ENCODE data around the gene GATA2.

GATA2 gene

GRCh38 chr3:128501431-128501830 is 8.4 kb upstream of the GATA2 start:
- DNase-seq: no peak

- no peak for DNase-seq
These were observed 7.6 kb upstream of the GATA2 start for GRCh38 chr3:128500556-128500955.

- no peak for DNase-seq
These were observed 6.8 kb upstream of the GATA2 start for GRCh38 chr3:128499724-128500275.

DNA sequence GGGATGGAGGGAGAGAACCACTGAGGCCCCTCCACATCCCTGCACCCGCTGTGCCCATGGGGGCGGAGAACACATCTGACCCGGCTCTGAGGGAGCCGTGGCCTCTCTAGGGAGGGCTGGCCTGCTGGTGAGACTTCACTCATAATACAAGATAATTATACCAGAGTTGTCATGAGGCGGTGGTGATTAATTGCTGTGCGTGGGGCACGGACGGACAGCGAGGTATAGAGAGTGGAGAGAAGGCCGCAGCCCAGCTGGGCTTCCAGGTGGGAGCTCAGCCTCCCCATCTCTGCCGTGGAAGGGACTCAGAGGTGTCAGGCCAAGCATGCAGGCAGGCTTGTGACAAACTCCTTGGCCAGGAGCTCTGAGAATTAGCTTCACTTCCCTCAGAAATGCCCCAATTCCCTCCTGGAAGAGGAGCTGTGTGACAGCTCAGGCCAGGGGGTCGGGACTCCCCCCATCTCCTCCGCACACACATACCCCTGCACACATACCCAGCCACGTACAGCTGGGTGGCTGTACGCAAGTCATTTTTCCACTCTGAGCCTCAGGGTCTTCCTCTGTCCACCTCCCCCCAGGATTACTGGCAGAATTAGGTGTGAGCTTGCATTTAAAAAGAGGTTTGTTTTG is 6.0 kb upstream of the GATA2 start:
- no peak for DNase-seq

GRCh38 chr3:128498127-128498626 is 5.2 kb upstream of the GATA2 start:
- no peak for DNase-seq

GRCh38 chr3:128497305-128498126 is 4.5 kb upstream of the GATA2 start:
- DNase-seq: peak; percentile 63

GRCh38 chr3:128496602-128497304 is 3.8 kb upstream of the GATA2 start:
- no peak for DNase-seq

DNA sequence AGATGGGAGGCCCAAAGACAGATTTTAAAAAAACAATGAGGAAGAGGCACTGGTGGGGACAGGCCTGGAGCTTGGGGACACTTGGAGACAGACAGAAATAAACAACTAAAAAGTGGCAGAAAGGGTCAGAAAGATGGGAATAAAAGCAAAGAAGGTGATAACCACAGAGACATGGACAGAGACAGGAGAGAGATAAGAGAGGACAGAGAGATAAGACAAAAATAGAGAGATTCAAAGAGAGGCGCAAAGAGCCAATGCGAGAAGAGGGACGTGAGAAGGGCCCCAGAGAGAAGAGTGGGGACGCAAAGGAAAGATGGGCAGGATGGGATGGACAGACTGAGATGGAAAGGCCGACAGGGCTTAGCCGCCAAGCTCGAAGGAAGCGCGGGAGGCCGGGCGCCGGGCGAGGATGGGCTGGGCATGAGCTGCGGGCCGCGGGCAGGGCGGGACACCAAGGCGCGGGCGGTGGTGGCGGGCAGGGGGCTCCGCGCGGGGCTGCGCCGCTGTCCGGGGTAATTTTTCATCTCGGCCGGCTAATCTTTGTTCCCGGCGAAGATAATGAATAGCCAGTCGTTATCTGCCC is 3.1 kb upstream of the GATA2 start:
- no peak for DNase-seq

DNA sequence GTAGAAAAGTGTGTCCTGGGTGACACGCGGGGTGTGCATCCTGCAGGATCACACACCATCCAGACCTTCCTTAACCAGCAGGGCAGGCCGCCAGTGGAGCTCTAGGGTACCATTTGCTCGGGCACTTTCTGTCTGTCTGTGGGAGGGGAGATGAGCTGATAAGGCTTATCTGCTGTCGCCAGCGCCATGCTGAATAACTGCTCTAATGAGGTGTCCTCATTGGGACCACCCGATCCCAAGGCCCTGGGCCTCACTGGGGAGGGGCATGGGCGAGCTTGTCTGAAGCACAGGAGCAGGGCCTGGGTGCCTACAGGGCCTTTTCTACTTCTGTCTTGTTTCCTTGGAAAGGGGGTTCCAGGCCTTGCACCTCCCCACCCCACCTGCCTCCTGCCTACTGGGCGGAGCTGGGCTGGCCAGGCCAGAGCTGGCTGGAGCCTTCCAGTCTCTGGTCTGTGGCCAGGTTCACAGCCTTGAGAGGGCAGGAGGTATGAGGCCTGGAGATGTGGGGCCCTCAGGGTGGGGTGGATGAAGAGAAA is 2.5 kb upstream of the GATA2 start:
- no peak for DNase-seq

DNA sequence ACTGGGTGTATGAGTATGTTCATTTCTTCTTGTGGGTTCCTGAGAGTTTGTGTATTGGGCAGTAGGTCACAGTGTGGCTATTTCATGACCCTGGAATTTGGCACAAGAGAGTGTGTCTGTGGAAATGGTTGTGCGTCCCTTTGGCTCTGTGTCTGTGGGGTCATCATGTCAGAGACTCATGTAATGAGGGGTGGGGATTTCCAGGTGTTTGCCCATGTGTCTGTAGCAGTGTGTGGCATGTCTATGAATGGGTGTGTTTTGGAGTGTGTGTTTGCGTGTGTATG is 1.3 kb upstream of the GATA2 start:
- no peak for DNase-seq

DNA sequence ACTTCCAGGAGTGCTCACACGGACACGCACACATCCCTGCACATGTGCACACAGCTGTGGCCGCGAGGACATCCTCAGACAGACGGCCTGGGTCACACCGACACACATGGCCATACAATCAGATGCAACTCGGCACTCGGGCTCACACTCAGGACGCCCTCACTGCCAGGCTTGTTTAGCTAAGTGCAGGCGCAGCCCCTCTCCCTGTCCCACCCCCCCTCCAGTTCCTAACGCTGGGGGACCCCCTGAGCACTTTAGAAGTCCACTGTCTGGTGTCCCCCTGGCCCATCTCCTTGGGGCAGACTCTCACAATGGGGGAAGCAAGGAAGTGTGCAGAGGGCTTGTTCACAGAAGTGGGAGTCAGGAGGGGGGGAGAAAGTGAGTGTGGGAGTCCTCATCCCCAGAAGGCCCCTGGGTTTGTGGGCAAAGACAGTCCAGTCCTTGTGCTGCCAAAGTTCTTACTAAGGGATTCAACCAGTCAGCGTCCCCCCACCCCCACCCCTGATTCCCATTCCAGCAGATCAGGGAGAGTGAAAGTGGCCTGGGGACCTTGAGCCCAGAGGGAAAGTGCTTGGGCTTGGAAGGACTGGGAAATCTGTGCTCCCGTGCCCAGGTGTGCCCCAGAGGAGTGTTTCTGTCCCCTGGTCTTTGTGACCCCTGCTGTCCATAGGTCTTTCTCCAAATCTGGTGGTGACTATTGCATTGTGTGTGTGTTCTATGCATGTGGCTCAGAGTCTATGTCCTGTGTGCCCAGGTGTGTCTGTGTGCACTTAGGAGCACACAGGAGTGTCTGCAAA is 767 bp upstream of the GATA2 start:
- DNase-seq: no peak

GRCh38 chr3:128491941-128492670 is 895 bp downstream of the GATA2 start:
- DNase-seq: no peak

DNA sequence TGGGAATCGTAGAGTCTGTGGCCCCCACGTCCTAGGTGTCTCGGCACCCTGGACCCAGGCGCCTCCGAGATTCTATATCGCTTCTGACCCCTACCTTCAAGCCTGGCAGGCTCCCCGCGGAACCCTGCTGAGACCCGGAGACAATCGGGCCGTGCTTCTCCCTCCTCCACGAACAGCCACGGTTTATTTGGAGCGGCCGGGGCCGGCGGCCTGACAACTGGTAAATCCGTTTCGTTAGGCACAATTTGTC is 1.4 kb downstream of the GATA2 start:
- DNase-seq: no peak

DNA sequence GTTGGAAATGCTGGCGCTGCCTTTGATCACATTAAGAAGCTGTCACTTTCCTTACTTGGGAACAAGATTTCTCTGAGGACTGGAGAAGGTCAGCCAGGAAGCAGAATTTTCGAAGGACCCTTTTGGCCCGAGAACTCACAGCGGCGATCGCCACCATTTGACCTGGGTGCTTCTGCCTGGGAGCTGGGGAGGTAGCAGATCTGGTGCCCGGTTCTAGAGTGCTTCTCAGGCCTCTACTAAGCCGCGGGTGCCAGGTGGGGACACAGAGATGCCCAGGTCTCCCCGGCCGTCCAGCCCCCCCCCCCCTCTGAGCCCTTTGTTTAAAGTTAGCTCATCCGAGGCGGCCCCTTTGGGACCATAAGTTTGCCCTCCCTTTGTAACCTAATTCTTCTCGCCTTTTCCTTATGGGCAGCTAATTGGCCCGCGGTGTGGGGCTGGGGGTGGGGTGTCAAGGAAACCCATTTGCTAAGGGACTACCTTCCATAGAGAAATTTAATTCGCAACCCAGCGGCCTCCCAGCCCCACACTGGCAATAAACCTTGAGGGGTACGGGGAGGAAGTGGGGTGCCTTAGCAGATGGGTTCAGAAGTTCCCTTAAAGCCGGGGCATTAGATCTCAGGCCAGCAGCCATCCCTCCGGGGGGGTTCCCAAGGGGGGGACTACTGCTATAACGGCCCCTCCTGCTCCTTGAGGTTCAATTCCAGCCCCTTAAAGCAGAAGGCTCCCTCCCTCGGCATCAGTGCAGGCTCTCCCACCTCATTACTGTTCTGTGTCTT is 1.9 kb downstream of the GATA2 start:
- DNase-seq: no peak

DNA sequence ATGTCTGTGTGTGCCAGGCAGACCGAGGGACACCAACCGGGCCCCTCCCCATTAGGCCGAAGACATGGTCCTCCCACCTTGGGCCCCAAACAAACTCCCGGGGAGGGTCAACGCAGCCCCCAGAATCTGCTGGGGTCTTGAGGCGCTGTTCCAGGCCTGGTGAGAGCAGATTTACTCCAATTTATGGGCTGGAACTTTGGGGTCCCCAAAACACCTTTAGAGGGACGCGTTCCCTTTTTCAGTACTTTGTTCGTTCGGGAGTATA is 2.4 kb downstream of the GATA2 start:
- DNase-seq: no peak

GRCh38 chr3:128489927-128490649 is 2.9 kb downstream of the GATA2 start:
- DNase-seq: peak; percentile 23

GRCh38 chr3:128489674-128489926 is 3.4 kb downstream of the GATA2 start:
- DNase-seq: no peak

DNA sequence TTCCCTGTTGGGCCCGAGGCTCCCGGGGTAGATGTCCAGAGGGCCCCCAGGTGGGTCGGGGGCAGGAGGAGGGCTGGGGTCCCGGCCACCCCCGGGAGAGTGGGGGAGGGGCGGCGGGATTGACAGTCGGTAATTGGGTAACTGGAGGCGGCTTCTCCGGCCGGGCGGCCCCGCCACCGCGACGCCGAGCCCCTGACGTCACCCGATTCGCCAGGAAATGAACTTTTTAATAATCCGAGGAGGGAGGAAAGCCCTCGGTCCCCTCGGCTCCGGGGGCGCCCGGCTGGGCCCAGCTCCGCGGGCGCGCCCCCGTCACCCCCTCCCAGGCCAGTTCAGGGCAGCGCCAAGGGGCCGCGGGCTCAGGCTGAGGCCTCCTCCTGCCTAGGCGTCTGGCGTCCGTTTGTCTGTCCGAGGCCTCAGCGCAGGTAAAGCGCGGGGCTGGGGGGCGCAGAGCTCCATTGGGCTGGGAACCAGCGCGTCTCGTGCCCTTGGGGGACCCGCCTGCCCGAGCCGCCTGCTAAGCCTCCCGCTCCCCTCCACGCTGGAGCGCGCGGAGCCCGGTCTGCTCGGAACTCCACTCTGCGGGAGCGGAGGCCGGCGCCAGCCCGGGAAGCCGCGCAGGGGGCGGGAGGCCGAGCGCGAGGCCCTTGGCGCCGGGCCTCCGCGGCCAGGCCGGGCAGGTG is 3.9 kb downstream of the GATA2 start:
- no peak for DNase-seq

- no peak for DNase-seq
These were observed 4.4 kb downstream of the GATA2 start for GRCh38 chr3:128488636-128488990.
